Adipose tissue (tissue), 3 donors: Measurements from ENCODE around the gene KCNE4. TPM values are rescaled to one million over a fixed set of nuclear protein-coding genes. Genes with fewer than 3 reads are reported as not detected.

Source experiments
- H3K27ac ChIP-seq: one replicate; pipeline ENCODE4 v1.5.1; 2013; ENCODE audit warnings: low read depth, low read length
- WGBS, 3 donors: extraction: QIAGEN DNeasy Blood & Tissue Kit; methylation state at CpG; one replicate each; pipeline ENCODE4 v1.1.7; 2013; 5-methylcytosine and 5-hydroxymethylcytosine counted together
- polyA plus RNA-seq, 3 donors: library from polyadenylated mRNA; stranded (reverse); fragments of 200-250 nt; gene quantifications; one replicate each; pipeline ENCODE4 v1.2.3, GENCODE V29; 2013
- donor health status: healthy with polysubstance abuse.
- donor health status: Bipolar disorder and iron deficiency.
- donor health status: healthy.

Gene KCNE4
- polyA plus RNA-seq, 3 donors: 1.5 to 8.2 (median 6.9) TPM

DNA sequence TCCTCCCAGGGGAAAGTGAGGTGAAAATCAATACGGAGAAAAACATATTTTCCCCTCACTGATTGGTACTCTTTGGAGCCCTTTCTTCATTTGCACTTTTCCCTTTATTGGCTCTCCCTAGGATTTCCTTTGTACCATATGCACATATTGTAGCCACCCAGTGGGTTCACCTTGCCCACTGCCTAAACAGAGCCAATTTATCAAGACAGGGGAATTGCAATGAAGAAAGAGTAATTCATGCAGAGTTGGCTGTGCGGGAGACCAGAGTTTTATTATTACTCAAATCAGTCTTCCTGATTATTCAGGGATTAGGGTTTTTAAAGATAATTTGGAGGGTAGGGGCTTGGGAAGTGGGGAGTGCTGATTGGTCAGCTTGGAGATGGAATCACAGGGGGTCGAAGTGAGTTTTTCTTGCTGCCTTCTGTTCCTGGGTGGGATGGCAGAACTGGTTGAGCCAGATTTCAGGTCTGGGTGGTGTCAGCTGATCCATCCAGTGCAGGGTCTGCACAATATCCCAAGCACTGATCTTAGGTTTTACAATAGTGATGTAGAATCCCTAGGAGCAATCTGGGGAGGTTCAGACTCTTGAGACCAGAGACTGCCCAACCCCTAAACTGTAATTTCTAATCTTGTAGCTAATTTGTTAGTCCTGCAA, 15.1 kb upstream of the KCNE4 start:
- 74 to 76% (median 74%) methylated on average over 3 of the region's 3 CpGs for WGBS, 3 donors

DNA sequence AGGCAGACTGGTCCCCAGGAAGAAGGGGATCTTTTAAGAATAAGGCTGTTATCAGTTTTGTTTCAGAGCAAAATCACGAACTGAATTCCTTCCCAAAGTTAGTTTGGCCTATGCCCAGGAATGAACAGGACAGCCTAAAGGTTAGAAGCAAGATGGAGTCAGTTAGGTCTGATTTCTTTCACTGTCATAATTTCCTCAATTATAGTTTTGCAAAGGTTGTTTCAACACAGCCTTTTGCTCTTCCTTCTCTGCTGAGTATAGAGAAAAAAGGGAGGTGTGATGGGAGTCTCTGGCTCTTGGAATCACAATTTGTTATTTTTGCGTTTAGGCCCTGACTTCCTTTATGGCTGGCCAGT, 14.6 kb upstream of the KCNE4 start:
- H3K27ac ChIP-seq: no peak overlapping the region
- 66 to 78% (median 76%) methylated on average over 2 of the region's 2 CpGs for WGBS, 3 donors

More for the DNA sequence above, 15.1 kb upstream of the KCNE4 start:
- H3K27ac ChIP-seq: no peak overlapping the region

DNA sequence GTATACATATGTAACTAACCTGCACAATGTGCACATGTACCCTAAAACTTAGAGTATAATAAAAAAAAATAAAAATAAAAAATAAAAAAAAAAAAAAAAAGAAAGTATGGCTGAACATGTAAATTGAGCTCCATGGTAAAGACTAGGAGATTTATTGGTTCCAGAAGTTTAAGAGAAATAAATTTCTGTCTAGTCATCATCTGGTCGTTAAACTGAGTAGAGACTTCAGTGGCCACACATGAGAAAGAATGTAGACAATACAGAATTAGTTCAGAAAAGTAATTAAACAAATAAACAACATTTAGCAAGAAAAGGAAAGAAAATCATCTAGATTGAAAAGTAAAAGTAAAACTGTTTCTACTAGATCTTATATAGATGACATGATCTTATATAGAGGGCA, 12.4 kb upstream of the KCNE4 start:
- WGBS, 3 donors: 49 to 64% (median 59%) methylated on average over 1 of the region's 1 CpG
- H3K27ac ChIP-seq: no peak overlapping the region

DNA sequence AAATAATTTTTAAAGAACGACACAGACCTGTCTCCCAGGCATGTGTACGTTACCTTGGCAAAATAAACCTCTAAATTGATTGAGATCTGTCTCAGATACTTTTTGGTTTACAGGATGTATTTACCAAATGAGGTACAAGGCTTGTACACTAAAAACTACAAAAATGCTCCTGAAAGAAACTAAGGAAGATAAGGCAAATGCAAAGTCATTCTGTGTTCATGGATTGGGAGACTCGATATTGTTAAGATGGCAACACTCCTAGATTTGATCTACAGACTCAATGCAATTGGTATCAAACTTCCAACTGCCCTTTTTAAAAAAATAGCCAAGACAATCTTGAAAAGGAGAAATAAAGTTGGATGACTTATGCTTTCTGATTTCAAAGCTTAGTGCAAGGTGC, 11.5 kb upstream of the KCNE4 start:
- 91 to 95% (median 93%) methylated on average over 3 of the region's 3 CpGs for WGBS, 3 donors
- no peak overlapping the region for H3K27ac ChIP-seq

DNA sequence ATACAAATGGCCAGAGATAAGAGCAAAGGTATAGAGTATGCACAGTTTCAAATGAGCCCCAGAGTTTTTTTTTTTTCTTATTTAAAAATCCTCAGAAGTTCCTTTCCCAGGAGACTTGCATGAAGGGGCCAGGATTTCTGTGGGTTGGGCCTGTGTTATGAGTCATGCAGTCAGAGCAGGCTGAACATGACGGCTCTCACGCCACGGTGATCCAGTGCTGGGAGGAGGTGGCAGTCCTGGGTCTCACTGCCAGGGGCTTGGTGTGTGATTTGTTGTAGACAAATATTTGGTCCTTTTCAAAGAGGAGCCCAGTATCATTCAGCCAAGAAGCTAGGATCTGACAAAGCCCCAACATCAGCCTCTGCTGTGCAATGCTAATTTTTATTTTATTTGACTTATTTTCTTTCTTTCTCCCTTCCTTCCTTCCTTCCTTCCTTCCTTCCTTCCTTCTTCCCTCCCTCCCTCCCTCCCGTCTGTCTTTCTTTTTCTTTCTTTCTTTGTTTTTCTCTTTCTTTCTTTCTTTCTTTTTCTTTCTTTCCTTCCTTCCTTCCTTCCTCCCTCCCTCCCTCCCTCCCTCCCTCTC, 10.4 kb upstream of the KCNE4 start:
- WGBS, 3 donors: 20 to 33% (median 31%) methylated on average over 4 of the region's 4 CpGs
- no peak overlapping the region for H3K27ac ChIP-seq

DNA sequence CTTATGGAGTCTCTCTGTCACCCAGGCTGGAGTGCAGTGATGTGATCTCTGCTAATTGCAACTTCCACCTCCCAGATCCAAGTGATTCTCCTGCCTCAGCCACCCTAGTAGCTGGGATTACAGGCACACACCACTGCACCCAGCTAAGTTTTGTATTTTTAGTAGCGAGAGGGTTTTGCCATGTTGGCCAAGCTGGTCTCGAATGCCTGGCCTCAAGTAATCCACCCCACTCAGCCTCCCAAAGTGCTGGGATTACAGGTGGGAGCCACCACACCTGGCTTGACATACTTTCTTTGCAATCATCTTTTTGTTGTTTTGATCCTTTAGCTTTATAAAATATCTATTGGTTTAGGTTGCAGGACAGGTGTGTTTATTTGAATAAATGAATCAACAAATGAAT, 9.7 kb upstream of the KCNE4 start:
- H3K27ac ChIP-seq: no peak overlapping the region
- 88 to 96% (median 93%) methylated on average over 2 of the region's 2 CpGs for WGBS, 3 donors

DNA sequence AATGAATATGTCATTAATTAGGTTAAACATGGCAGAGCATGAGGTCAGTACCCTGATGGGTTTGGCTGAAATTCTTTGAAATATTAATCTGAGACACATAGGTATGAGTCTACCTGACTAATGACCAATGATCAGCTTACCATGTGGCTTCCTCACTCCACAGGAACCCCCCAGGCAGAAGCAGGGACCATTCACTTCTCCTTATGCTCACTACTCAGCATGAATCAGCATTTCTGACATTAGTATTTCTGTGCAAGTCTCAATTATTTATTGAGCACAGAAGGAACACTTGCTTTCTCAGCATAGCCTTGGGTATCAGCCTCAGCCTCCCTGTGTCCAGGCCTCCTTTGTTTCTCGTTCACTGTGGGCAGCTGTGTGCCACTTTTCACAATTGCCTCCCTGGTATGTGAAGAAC, 9.3 kb upstream of the KCNE4 start:
- 52 to 83% (median 78%) methylated on average over 1 of the region's 1 CpG for WGBS, 3 donors
- H3K27ac ChIP-seq: no peak overlapping the region

DNA sequence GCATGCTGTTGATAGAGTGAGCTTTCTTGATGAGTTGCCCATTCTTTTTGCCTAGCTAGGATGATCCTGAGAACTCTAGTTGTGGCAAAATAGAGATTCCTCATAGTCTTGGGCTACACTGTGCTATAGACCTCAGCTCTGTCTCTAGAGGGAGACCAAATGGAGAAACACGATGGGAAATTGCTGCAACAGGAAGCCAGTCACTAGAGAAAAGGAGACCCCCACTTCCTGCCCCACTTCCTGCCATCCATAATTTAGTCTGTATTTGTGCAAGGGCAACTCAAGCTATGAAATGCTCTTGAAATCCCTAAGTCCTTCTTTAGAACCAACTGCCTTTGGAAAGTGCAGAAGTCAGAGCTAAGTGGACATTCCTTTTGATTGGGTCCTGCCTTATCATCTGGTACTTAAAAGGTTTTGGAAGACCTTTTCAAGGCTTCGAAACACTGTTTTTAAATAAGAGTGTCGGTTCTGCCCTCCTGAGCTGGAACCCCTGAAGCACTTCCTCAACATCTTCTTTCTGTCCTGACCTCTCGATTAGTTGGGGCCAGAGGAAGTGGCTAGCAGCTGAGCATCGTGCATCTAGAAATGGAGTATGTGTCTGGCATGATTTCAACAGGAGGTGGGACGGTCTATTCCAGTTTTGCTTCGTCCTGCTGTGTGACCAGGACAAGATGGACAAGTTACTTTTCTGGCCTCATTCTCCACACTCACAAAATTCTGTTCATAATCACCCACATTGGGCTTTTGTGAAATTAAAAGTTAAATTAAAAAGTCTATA, 8.6 kb upstream of the KCNE4 start:
- H3K27ac ChIP-seq: no peak overlapping the region
- 32 to 78% (median 36%) methylated on average over 7 of the region's 7 CpGs for WGBS, 3 donors

DNA sequence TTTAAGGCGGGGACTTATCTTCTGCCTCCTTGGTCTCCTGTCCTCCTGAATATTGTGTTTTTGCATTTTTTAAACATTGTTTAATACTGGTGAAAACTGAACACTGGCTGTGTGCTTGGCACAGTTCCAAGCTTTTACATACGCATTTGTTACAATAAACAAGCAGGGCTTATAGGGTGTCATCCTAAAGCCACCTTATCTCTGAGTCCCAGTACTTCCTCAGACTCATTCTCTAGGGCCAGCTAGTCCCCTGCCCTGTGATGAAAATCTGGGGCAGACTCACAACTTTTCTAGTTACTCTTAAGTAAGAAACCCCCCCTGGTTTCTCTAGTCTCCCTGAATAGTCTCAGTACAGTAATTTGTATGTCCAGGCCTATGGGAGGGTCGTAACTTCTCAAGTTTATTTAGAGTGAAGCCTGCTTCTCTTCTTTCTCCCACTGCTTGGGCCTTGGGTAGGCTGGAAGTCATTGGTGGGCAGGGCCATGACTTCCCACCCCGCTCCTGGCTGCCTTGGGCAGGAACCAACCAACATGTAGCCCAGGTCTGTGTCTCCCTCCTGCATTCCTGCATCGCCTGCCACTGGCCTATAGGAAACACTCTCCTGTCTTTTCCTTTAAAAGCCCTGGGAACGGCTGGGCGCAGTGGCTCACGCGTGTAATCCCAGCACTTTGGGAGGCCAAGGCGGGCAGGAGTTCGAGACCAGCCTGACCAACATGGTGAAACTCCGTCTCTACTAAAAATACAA, 7.7 kb upstream of the KCNE4 start:
- WGBS, 3 donors: 90 to 95% (median 91%) methylated on average over 12 of the region's 12 CpGs
- H3K27ac ChIP-seq: no peak overlapping the region

DNA sequence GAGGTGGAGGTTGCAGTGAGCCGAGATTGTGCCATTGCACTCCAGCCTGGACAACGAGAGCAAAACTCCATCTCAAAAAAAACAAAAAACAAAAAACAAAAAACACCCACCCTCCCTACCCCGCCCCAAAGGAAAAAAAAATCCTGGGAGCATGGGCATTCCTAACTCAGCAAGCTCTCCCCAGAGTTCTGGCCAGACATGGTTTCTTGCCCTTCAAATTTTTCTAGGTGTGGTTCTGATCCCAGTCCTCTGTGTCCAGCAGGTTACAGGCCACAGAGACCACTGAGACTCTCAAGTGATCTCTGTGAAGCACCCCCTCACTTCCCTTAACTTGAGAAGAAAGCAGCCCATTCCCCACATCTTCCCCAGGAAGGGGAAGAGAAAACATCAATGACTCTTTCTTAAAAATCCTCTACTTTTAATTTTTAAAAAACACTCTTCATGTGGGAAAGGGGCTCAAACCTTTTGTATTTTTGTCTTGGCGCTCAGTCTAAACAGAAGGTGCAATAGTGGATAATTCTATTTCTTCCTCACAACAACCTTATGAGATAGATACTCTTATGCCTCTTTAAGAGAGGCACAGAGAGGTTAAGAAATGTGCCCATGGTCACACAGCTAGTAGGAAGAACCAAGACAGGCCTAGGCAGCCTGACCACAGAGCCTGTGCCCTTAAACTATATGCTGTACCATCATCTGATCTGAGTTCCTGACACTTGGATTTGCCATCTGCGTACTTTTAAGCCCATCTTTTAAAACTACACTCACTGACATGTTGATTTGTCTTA, 6.9 kb upstream of the KCNE4 start:
- H3K27ac ChIP-seq: no peak overlapping the region
- 94 to 96% (median 95%) methylated on average over 5 of the region's 5 CpGs for WGBS, 3 donors

DNA sequence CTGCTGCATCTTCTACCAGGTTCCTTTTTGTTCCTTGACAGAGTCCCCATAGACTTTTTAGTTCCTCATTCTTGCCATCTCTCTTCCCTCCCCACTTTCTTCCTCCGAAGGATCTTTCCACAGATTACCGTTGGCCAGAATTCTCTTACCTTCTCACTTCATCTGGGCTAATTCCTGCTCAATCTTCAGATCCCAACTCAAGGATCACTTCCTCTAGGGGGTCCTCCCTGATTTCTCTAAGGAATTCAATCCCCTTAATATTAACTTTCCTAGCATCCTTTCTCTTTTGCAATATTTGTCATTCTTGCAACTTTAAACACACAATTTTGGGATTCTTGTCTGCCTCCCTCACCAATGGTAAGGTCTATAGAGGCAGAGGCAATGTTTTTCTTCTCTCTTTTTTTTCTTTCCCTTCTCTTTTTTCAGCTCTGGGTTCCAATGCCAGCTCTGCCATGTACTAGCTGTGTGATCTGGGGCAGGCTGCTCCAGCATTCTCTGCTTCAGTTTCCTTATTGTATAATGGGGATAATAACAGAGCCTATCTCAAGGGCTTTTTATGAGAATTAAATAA, 5.4 kb upstream of the KCNE4 start:
- 50 to 85% (median 62%) methylated on average over 2 of the region's 2 CpGs for WGBS, 3 donors
- H3K27ac ChIP-seq: no peak overlapping the region

DNA sequence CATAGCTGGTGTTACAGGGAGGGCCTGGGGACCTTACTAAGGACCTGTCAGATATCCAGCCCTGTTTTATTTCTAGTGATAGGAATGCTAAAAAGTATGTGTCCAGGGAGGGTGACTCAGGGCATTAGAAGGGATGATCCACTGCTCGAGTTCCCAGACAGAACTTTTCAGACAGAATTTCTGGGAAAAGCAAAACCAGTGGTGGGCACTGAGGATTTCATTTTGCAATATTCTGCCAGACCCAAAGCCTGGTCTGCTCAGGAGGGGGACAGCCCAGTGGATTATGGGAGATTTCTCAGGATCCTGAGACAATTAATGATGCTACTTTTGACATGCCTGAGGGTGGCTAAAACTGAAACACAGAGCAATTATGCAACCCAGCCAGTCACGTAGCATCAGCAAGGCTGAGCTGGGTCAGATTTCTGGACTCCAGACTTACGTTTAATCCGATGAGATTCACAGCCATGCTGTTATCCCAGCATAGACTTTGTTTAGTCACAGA, 4.7 kb upstream of the KCNE4 start:
- H3K27ac ChIP-seq: no peak overlapping the region
- WGBS, 3 donors: 42 to 67% (median 49%) methylated on average over 4 of the region's 4 CpGs

DNA sequence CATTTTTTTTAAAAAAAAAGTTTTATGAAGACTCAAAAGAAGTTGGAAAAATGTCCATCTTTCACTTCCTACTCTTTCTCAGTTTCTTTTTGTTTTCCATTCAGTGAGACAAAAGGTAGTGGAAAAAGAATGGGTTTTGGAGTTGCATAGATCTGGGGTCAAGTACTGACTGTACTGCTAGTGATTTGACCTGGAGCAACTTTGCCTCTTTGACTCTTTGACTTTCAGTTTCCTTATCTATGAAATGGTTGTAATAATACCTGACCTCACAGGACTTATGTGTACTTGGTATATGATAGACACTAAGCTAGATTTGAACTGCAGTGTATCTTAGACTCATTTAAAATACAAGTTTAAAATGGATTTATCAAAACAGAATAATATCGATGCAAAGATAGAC, 3.5 kb upstream of the KCNE4 start:
- no peak overlapping the region for H3K27ac ChIP-seq
- 83 to 98% (median 88%) methylated on average over 1 of the region's 1 CpG for WGBS, 3 donors

DNA sequence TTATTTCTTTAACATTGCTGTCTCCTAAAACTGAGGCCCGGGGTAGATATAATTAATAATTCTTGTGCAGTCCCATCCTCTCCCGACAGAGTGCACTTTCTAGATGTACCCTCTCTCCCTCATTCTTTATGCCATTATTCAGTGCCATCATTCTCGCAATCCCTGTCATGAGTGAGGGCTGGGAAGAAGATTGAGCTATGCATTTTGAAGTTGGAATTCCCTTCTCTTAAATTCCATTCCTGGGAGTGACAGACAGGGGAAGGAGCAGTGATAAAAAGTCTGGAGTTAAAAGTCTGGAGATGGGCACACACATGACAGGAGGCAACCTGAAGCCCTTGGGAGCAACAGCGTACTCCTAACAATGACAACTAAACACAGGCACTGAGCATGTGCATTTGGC, 2.6 kb upstream of the KCNE4 start:
- WGBS, 3 donors: 91 to 92% (median 91%) methylated on average over 4 of the region's 4 CpGs
- H3K27ac ChIP-seq: no peak overlapping the region

DNA sequence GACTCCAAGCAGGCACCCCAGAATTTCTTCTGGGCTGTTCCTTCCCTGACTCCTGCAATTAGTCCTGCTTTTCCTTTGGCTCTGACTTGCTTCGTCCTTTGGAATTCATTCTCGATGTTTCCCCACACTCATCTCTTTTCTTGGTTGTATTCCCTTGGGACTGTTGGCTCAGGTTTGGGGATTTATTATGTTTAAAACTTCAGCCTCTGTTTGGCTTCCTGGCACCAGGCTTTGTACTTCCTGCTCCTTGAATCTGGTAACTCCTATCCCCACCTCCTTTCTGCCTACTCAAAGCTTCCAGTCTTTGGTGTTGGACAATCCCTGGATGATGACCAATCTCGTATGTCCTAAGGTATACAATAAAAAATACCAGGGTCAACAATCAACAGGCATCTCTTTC, 1.8 kb upstream of the KCNE4 start:
- WGBS, 3 donors: 67 to 76% (median 75%) methylated on average over 3 of the region's 3 CpGs
- no peak overlapping the region for H3K27ac ChIP-seq

DNA sequence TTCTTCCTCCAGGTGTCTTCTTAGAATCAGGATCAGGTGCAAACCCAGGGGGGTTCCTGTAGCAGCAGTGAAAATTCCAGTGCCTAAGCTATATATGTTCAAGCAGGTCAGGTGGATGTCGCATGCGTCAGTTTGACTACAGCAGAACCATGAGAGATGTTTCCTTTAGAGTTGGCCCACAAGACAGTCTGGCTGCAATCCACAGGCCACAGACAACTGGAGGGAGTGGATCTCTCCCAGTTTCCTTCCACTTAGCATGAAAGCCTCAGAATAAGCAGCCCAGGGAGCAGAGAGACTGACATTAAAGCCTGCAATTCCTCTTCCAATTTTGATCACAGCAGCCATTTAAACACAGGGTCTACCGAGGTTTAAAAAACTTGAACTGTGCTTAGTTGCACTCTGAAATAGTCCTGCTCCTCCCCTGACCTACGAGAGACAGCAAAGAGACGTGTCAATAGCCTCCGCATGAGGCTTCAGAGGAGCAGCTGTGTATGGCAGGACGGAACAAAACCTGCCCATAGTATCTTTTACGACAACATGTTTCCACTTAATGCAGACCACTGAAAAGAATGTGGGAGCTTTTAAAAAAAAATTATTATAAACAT, 988 bp upstream of the KCNE4 start:
- H3K27ac ChIP-seq: no peak overlapping the region
- WGBS, 3 donors: 52 to 66% (median 60%) methylated on average over 8 of the region's 8 CpGs
